GM11168 (cell line): ENCODE results near the gene ZNF787.
"Not testable (repeated sequence)": the region's sequence is repeated elsewhere in the genome, so short reads cannot be mapped to it uniquely, and the experiment has no call there.

Experiments
- in situ Hi-C: fragments of 300-500 bp; cut with MboI; formaldehyde crosslinking; loops from one replicate; pipeline ENCODE4 v1.12.0; 2022; ENCODE audit warnings: low sequenced_read_pairs; ENCODE audit not compliant: unreplicated experiment

ZNF787 gene

GRCh38 chr19:56108447-56109195 lies 12.5 kb downstream of the ZNF787 start:
- in situ Hi-C loops = loop anchor here (25.0 kb wide), 1 partner anchor 1996 kb away; the partner anchor contains the start of genes NDUFA3, OSCAR, PRPF31 and TFPT

DNA sequence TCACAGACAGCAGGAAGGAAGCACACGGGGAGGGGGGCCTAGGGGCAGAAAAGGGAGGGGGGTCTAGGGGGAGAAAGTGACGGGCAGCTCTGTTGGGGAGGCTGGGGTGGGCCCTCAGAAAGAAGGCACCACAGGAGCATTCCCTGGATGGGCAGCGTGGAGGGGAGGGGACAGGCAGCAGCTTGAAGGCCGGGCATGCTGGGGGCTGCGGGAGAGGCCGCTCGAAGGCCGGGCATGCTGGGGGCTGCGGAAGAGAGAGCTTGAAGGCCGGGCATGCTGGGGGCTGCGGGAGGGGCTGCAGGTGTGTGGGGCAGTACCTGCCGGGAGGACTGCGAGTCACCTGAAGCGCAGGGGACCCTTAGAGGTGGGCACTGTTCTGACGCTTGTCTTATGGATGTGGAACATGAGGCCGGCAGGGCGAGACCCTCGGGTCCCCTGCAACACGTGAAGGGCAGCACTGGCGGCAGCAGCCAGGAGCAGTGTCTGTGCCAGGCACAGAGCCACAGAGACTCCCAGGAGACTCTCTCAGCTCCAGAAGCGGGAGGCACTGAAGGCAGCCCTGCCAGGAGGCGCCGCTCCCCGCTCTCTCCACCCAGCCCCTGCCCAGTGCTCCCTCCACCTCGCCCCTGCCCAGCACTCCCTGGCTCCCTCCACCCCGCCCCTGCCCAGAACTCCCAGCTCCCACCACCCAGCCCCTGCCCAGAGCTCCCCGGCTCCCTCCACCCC lies 13.3 kb downstream of the ZNF787 start:
- in situ Hi-C loops = loop anchor here (25.0 kb wide), 1 partner anchor 1995 kb away; the partner anchor contains the start of genes NDUFA3, OSCAR, PRPF31 and TFPT

GRCh38 chr19:56106993-56107392 lies 14.1 kb downstream of the ZNF787 start:
- in situ Hi-C loops = loop anchor here (25.0 kb wide), 1 partner anchor 1995 kb away; the partner anchor contains the start of genes NDUFA3, OSCAR, PRPF31 and TFPT

DNA sequence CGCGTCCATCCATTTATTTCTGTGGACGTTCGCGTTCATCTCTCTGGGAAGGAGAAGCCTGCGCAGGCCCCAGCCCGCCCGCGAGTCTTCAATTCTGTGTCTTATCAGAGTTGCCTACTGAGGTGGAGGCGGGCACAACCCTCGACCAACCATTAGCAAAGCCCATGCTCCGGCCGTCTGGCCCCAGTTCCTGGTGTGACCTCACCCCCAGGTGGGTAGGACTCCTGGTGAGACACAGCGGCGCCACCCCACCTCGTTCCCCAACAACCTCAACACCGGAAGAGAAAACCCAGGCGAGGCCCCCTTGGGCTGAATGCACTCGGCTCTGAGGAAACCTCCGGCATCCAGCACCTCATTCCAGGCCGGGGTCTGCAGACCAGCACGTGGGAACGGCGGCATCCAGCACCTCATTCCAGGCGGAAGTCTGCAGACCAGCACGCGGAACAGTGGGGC lies 14.7 kb downstream of the ZNF787 start:
- in situ Hi-C loops = loop anchor here (25.0 kb wide), 1 partner anchor 1994 kb away; the partner anchor contains the start of genes NDUFA3, OSCAR, PRPF31 and TFPT

DNA sequence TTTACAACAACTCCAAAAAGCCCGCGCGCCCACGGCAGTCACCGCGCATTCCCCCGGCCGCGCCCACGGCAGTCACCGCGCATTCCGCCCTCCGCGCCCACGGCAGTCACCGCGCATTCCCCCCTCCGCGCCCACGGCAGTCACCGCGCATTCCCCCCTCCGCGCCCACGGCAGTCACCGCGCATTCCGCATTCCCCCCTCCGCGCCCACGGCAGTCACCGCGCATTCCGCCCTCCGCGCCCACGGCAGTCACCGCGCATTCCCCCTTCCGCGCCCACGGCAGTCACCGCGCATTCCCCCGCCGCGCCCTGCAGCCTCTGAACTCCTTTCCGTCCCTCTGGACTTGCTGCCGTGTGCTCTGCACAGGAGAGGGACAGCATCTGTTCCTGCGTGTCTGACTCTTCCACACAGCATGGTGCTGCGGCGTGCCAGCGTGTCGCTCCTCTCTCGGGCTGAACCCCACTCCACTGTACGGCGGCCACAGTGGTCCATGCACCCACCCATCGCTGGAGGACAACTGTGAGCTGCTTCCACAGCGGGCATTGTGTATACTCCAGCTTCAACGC lies 15.2 kb downstream of the ZNF787 start:
- in situ Hi-C loops = loop anchor here (25.0 kb wide), 1 partner anchor 1994 kb away; the partner anchor contains the start of genes NDUFA3, OSCAR, PRPF31 and TFPT

- in situ Hi-C loops = loop anchor here (25.0 kb wide), 1 partner anchor 1993 kb away; the partner anchor contains the start of genes NDUFA3, OSCAR, PRPF31 and TFPT
Observed at GRCh38 chr19:56105090-56105701, 15.9 kb downstream of the ZNF787 start.

GRCh38 chr19:56104423-56104822 lies 16.7 kb downstream of the ZNF787 start:
- in situ Hi-C loops = loop anchor here (25.0 kb wide), 1 partner anchor 1992 kb away; the partner anchor contains the start of genes NDUFA3, OSCAR, PRPF31 and TFPT

- in situ Hi-C loops = loop anchor here (25.0 kb wide), 1 partner anchor 1991 kb away; the partner anchor contains the start of genes NDUFA3, OSCAR, PRPF31 and TFPT
Observed at GRCh38 chr19:56103027-56103614, 18.0 kb downstream of the ZNF787 start.

- in situ Hi-C loops = loop anchor here (25.0 kb wide), 1 partner anchor 1990 kb away; the partner anchor contains the start of genes NDUFA3, OSCAR, PRPF31 and TFPT
Observed at GRCh38 chr19:56101746-56102535, 19.2 kb downstream of the ZNF787 start.

GRCh38 chr19:56101095-56101494 lies 20.0 kb downstream of the ZNF787 start:
- in situ Hi-C loops = loop anchor here (25.0 kb wide), 1 partner anchor 1989 kb away; the partner anchor contains the start of genes NDUFA3, OSCAR, PRPF31 and TFPT

GRCh38 chr19:56099638-56100539 lies 21.2 kb downstream of the ZNF787 start:
- in situ Hi-C loops = loop anchor here (25.0 kb wide), 1 partner anchor 1988 kb away; the partner anchor contains the start of genes NDUFA3, OSCAR, PRPF31 and TFPT

- in situ Hi-C loops = no loop called here
Observed at GRCh38 chr19:56098731-56099568, 22.1 kb downstream of the ZNF787 start.

DNA sequence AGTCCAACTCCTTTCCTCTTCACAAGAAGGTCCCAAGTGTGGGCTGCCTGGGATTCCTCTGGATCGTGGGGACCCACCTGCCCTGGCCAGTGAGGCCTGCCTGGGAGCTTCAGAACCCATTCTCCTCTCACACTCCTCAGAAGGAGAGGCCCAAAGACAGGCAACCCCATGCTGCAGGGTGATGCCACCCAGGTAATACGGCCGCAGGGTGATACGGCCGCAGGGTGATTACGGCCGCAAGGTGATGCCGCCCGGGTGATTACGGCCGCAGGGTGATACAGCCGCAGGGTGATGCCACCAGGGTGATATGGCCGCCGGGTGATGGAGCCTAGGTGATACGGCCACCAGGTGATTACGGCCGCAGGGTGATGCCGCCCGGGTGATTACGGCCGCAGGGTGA lies 22.9 kb downstream of the ZNF787 start:
- in situ Hi-C loops = not testable (repeated sequence)

GRCh38 chr19:56097776-56098175 lies 23.3 kb downstream of the ZNF787 start:
- in situ Hi-C loops = no loop called here

DNA sequence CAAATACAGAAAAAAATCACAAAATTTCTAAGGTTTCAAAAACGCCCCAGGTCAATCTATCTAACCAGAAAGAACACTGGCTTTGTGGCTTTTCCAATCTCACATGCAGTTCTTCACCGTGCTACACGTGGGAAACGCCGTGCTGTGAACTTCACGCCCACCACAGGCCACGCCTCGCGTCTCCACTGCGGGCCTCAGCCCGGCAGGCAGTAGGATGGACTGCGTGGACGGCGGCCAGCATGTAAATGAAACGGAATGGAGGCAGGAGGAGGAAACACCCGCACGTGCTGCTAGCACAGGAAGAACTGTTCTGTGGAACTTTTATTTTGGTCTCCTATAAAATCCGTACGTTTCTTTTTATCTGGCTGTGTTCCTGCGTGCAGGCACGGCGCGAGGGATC lies 23.8 kb downstream of the ZNF787 start:
- in situ Hi-C loops = no loop called here

DNA sequence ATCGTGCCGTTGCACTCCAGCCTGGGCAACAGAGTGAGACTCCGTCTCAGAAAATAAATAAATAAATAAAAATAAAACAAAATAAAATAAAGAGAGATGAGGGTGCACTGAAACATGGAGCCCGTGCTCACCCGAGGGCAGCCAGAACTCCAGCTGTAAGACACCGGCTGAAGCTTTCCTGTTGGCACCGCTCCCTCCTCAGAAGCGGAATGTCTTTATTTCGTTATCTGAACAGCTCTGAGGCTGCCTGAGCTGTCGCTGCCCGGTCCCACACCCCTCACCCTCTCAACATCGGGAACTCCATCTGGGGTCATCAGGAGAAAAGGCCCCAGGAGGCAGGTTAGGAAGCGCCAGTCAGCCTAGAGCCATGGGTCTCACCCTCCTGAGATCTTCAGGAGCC lies 24.4 kb downstream of the ZNF787 start:
- in situ Hi-C loops = no loop called here

DNA sequence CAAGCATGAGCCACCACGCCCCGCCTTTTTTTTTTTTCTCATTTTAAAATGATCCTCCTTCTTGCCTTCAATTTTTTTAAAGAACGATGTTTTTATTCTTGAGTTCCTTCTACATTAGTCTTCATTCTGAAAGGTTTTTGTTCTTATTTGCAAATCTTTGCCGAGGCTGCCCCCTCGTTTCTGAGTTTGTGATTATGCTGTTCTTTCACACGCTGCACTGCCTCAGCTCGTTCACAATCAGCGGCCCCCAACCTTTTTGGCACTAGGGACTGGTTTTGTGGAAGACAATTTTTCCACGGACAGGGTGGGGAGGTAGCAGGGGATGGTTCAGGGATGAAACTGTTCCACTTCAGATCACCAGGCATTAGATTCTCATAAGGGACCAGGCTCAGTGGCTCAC lies 26.6 kb downstream of the ZNF787 start:
- in situ Hi-C loops = no loop called here
